ENCODE data around the gene ADAM17.
"Not testable (repeated sequence)": the region's sequence is repeated elsewhere in the genome, so short reads cannot be mapped to it uniquely, and the experiment has no call there.

The ADAM17 gene

GRCh38 chr2:9565436-9566153, 10.0 kb upstream of the ADAM17 start:
- DNase-seq (ENCODE audit: low spot score) = peak; percentile 90

GRCh38 chr2:9560628-9561027, 5.0 kb upstream of the ADAM17 start:
- no peak for DNase-seq (ENCODE audit: low spot score)

GRCh38 chr2:9558948-9559381, 3.3 kb upstream of the ADAM17 start:
- DNase-seq (ENCODE audit: low spot score) = peak; percentile 70

DNA sequence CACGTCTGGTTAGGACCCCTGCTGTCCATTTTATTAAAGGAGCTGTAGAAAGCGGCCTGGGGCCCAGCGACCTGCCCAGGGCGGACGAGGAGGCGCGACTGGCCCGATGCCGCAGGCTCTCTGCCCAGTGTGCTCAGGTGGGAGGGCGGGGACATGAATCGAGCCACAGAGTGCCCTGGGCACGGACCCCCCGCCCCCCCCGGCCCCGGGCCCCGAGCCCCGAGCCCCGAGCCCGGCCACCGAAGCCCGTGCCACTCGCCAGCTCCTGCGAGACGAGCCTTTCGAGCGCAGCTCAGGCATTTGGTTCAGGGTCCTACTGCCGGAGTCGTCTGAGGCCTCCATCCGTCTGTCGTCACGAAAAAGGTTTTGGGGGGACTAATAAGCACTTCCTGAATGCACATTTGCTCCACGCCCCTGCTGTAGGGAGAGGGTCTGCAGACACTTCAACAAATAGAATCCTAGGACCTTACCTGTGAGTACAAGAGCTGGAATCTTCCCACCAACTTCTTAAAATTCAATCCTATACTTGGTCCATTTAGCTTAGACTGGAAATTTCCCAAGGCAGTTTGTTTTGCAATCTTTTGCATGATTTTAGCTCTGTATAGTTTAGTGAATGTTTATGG, 602 bp upstream of the ADAM17 start:
- DNase-seq (ENCODE audit: low spot score) = no peak

DNA sequence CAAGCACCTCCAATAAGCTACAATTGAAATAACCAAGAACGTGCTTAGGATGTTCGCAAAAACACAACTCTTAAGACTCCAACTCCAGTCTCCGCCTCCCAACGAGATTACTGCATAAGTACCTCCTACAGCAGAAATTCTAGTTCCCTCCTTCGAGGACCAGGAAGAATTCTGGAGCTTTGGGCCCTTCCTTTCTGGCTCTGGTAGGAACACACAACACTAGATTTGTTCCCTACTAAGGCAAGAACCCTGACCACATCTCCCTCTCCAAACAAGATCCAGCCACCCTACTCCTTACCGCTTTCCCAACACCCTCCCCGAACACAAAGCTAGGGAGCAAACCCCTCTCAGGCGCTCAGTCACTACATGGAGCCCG, 721 bp downstream of the ADAM17 start:
- peak; percentile 29 for DNase-seq (ENCODE audit: low spot score)

- DNase-seq (ENCODE audit: low spot score) = peak; percentile 50
Measured at GRCh38 chr2:9552219-9553178, 3.1 kb downstream of the ADAM17 start.

DNA sequence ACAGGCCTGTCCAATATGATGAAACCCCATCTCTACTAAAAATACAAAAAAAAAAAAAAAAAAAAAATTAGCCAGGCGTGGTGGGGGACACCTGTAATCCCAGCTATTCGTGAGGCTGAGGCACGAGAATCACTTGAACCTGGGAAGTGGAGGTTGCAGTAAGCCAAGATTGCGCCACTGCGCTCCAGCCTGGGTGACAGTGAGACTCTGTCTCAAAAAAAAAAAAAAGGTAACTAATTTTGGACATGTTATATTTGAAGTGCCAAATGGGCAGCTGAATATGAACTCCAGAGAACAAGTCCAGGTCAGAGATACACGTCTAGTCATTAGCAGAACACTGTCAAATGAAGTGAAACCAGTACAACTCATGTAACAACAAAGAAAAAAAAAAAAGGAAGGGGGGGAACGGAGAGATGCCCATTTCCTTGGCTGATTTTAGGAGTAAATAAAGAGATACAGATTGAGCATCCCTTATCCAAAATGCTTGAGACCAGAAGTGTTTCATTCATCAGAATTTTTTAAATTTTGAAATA, 4.7 kb downstream of the ADAM17 start:
- not testable (repeated sequence) for DNase-seq (ENCODE audit: low spot score)

- DNase-seq (ENCODE audit: low spot score) = no peak
Measured at GRCh38 chr2:9549420-9549819, 6.2 kb downstream of the ADAM17 start.

GRCh38 chr2:9548506-9548905, 7.1 kb downstream of the ADAM17 start:
- DNase-seq (ENCODE audit: low spot score) = no peak

- peak; percentile 45 for DNase-seq (ENCODE audit: low spot score)
Measured at GRCh38 chr2:9547262-9547991, 8.2 kb downstream of the ADAM17 start.

GRCh38 chr2:9545502-9545901, 10.1 kb downstream of the ADAM17 start:
- no peak for DNase-seq (ENCODE audit: low spot score)

DNA sequence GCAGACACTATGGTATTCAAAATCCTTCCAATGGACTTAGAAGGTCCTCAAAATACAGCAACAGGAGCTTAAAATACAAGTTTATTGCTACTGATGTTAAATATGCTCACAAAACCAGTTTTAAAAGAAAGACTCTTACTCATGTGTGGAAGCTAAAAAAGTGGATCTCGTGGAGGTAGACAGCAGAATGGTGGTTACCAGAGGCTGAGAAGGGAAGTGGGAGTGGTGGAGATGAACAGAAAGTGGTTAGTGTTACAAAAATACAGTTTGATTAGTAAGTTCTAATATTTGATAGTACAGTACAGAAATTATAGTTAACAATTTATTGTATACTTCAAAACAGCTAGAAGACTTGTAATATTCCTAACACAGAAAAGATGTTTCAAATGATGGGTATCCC, 12.1 kb downstream of the ADAM17 start:
- DNase-seq (ENCODE audit: low spot score) = no peak

DNA sequence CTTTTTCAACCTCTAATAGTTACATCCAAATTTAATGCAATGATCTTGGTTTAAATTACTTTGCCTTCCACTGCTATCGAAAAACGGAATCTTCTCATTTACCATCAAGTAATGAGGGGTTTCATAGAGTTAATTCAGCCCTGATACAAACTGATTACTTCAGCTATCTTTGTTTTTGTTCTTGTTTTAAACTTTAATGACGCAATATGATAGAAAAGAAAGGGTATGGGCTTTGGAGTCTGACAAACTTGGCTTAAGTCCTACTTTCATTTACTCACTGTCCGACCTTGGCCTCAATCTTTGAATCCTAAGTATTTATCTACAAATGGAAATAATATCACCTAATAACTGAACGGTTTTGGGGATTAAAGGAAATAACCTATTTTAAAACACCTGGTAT, 16.1 kb downstream of the ADAM17 start:
- no peak for DNase-seq (ENCODE audit: low spot score)

GRCh38 chr2:9538000-9538507, 17.6 kb downstream of the ADAM17 start:
- peak; percentile 73 for DNase-seq (ENCODE audit: low spot score)

DNA sequence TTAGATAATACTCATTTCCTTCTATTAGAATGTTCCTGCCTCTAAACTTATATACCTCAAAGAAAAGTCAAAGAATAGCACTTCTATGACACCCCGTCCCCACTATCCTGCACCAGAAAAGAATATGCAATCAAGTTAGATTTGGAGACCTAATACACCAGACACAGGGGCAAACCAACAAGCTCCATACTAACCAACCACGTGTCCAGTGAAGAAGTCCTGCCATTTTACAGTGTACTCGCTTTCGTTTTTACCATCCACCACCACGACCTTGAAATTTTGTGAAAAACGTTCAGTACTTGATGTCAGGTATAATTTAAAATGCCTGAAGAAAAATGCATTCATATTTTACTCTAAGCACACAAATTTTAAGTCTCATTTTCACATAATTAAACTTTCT, 19.1 kb downstream of the ADAM17 start:
- DNase-seq (ENCODE audit: low spot score) = no peak

DNA sequence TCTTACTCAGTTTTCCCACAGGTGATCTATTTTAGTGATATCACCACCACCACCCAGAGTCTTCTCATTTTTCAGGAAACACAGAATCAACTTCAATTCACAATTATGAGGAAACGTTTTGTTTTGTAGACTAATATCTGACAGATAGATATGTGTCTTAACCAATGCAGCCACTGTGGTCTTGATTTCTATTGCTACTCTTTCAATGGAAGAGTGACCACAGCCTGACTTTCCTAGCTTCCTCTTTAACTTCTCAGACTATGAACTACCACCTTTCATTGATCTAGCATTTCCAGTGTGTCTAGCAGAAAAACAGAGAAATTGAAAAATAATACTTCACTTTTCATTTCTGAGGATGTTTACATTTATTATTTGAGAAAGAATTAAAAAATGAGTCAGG, 20.5 kb downstream of the ADAM17 start:
- DNase-seq (ENCODE audit: low spot score) = no peak

- no peak for DNase-seq (ENCODE audit: low spot score)
Measured at GRCh38 chr2:9533663-9534062, 22.0 kb downstream of the ADAM17 start.

GRCh38 chr2:9532421-9532820, 23.2 kb downstream of the ADAM17 start:
- DNase-seq (ENCODE audit: low spot score) = no peak

GRCh38 chr2:9527995-9528787, 27.4 kb downstream of the ADAM17 start:
- DNase-seq (ENCODE audit: low spot score) = no peak

DNA sequence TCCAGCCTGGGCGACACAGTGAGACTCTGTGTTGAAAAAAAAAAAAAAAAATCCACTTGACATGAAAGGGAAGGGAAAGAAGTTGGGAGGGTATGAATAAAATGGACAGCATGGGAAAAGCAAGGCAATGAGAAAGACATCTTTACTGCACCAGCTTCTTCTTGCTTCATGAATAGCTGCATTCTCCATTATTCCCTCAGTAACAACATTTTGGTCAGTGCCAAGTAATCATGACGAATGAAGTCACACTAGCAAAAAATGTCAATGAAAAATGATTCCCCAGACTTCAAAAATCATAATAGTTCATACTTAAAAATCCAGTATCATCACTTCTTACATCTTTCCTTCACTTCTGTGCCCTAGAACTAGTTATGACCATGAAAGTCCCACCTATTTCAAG, 30.4 kb downstream of the ADAM17 start:
- DNase-seq (ENCODE audit: low spot score) = no peak

- DNase-seq (ENCODE audit: low spot score) = no peak
Measured at GRCh38 chr2:9524291-9524690, 31.3 kb downstream of the ADAM17 start.
